Cardiac fibroblast (primary cell): ENCODE data around the gene HKDC1.
"Not testable (repeated sequence)": the region's sequence is repeated elsewhere in the genome, so short reads cannot be mapped to it uniquely, and the experiment has no call there.

Experiments used
- DNase-seq, 2 donors: peaks; one replicate each; pipeline versions ENCODE4 v3.0.0 to v3.0.0-alpha.2; 2010; ENCODE audit warnings: low read depth in 2 of 2
- H3K4me3 ChIP-seq, 2 donors: replicated peaks in 1 of 2; 1 replicate in 1 of 2; 2 replicates in 1 of 2; pipeline ENCODE4 v1.5.1; 2011; ENCODE audit warnings: low read depth in 2 of 2, low read length in 2 of 2, mild to moderate bottlenecking in 2 of 2, moderate library complexity in 1 of 2
- TF ChIP-seq, protein P1 (sequence below): IDR thresholded peaks from one replicate; pipeline ENCODE4 v1.5.1; 2011; ENCODE audit warnings: low read depth, mild to moderate bottlenecking, low read length, inconsistent platforms

Gene HKDC1

DNA sequence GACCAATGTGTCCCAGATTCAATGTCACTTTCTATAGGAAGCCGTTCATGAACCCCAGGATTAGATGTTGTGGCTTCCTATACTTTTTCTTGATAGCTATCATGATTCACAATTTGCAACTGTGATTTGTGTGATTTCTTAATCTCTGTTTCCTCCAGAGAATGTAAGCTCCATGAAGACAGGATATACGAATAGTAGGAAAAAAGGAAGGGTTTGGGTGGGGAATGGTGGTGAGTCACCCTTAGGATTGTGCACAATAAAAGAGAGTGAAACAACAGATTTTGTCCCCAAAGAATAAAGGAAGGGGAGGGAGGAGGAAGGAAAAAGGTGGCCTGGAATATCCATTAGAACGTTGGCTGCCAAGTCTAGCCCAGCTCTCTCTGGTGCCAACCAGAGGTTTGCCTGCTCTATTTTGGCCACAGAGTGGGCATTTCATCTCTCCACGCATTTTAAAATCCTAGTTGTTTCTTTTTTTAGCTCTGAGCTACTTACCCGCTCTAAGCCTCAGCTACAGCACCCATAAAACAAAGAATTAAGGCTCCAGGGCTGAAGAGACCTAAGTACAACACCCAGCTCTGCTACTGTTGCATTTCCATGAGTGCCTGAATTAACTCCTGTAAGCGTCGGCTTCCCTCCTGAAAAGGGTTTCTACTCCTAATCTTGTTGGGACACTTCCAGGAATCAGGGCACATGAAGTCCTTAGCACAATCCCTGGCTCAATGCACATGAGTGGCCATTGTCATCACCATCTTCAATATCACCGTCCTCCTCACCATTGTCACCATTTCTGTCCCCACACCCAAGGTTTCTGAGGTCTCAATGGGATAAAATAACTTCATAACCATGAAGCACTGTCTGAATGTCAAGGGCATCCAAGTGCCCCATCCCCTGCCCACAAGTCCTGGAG is 61.6 kb downstream of the HKDC1 start:
- TF ChIP-seq, protein P1, sequence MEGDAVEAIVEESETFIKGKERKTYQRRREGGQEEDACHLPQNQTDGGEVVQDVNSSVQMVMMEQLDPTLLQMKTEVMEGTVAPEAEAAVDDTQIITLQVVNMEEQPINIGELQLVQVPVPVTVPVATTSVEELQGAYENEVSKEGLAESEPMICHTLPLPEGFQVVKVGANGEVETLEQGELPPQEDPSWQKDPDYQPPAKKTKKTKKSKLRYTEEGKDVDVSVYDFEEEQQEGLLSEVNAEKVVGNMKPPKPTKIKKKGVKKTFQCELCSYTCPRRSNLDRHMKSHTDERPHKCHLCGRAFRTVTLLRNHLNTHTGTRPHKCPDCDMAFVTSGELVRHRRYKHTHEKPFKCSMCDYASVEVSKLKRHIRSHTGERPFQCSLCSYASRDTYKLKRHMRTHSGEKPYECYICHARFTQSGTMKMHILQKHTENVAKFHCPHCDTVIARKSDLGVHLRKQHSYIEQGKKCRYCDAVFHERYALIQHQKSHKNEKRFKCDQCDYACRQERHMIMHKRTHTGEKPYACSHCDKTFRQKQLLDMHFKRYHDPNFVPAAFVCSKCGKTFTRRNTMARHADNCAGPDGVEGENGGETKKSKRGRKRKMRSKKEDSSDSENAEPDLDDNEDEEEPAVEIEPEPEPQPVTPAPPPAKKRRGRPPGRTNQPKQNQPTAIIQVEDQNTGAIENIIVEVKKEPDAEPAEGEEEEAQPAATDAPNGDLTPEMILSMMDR: no peak
- no peak overlapping the region for H3K4me3 ChIP-seq
- no peak for DNase-seq

DNA sequence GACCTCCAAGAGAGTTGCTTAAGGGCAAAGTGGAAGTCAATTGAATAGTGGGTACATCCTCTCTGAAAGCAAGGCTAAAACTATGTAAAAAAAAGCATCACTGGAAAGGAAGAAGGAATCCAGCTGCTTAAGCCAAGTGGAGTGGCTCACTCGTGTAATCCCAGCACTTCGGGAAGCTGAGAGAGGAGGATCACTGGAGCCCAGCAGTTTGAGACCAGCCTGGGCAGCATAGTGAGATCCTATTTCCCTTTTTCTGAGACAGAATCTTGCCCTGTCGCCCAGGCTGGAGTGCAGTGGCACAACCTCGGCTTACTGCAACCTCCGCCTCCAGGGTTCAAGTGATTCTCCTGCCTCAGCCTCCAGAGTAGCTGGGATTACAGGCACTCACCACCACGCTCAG is 64.3 kb downstream of the HKDC1 start:
- not testable (repeated sequence) for H3K4me3 ChIP-seq, DNase-seq

DNA sequence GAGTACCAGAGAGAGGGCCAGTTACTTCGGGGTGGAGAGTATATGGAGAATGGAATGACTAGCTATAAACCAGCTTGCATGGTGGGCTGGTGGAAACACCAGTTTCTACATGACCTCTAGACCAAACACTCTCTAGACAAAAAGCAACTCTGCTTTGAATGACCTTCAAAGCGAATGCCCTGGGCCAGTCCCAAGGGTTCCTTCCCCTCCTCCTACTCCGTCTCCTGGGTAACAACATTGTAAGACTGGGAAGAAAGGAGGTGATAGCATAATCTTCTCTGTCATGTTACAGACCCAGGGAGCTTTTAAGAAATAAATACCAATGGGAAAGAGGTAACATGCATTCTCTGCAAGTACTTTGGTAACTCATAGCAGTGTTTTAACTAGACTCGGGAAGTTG is 65.6 kb downstream of the HKDC1 start:
- DNase-seq: no peak
- no peak overlapping the region for H3K4me3 ChIP-seq
- TF ChIP-seq, protein P1: no peak

DNA sequence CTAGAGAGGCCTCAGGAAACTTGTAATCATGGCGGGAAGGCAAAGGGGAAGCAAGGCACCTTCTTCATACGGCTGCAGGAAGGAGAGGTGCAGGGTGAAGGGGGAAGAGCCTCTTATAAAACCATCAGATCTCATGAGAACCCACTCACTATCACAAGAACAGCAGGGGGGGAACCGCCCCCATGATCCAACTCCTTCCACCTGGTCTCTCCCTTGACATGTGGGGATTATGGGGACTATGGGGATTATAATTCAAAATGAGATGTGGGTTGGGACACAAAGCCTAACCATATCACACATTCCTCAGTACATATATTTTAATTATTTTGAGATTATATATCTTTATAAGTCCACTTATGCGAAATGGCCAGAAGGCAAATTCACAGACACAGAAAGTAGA is 67.0 kb downstream of the HKDC1 start:
- TF ChIP-seq, protein P1: no peak
- H3K4me3 ChIP-seq: no peak overlapping the region
- no peak for DNase-seq

DNA sequence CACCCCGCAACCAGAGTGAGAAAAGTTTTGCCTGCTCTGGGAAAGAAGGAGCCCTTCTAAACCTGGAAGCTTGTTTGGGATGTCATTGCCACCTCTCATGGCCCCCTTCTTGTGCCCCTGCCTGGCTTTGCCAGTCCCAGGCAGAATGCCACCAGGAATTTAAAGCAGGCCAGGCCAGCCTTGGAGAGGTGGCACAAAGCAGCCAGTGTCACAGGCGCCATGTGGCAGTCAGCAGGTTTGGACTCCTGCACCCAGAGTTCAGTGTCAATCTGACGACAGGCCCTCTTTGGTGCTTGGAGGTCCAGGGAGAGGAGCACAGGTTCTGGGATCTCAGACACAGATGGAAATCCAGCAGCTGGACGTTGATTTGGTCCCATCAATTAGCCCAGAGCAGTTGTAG is 70.9 kb downstream of the HKDC1 start:
- no peak for DNase-seq
- H3K4me3 ChIP-seq: no peak overlapping the region
- TF ChIP-seq, protein P1: no peak

DNA sequence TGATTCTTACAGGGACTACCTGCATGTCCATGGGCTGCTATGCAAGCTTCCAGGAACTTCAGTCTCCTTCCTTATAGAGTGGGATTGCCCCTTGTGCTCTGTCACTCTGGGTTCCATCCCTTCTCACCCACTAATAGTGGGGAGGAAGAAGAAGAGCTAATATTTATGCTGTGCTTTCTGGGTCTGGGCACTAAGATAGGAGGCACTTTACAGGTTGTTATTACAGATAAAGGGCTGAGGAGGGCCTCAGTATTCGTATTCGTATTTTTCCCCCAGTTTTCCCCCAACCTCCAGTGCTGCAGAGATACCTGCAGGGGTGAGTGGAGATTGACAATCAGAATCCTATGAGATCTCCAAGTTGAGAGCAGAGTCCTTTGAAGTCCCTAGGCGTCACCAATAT is 72.3 kb downstream of the HKDC1 start:
- TF ChIP-seq, protein P1: no peak
- no peak overlapping the region for H3K4me3 ChIP-seq
- DNase-seq: no peak

DNA sequence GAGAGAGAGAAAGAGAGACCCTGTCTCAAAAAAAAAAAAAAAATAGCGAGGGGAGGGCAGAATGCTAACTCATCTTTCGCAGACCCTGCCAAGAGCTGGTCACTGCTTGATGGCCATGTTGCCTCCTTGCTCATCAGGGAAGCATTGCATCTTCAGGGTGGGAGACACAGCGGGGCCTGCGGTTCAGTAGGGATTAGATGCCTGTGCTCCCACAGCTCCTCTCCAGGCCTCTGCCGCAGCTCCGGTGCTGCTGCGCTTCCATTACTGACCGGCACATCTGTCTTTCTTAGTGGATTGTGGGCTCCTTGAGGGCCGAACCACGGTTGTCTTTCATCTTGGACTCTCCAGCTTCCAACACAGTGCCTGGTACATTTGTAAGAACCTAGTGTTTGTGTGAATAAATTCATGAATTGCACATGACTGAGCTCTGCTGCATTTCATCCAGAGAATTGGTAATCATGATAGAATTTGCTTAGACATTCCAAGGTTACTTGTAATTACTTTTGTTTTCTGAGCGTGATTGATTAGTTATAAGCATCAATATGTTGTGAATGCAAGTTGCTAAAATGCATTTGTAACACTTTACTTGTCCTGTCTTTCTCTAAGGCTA is 75.0 kb downstream of the HKDC1 start:
- no peak overlapping the region for H3K4me3 ChIP-seq
- TF ChIP-seq, protein P1: no peak
- no peak for DNase-seq
